Muscle layer of colon (tissue), 2 donors: Measurements from ENCODE around the gene IL20.

Source experiments
- H3K27ac ChIP-seq: one replicate; pipeline ENCODE4 v1.7.0; 2013; ENCODE audit warnings: low read depth, mild to moderate bottlenecking, low read length, moderate library complexity
- H3K27me3 ChIP-seq, 2 donors: one replicate each; pipeline ENCODE4 v1.7.0; 2013; ENCODE audit warnings: low read length in 2 of 2, mild to moderate bottlenecking in 2 of 2; ENCODE audit not compliant: insufficient read depth in 2 of 2, control insufficient read depth in 1 of 2
- H3K36me3 ChIP-seq: one replicate; pipeline ENCODE4 v1.7.0; 2013; ENCODE audit warnings: mild to moderate bottlenecking, low read length; ENCODE audit not compliant: insufficient read depth
- H3K4me1 ChIP-seq: one replicate; pipeline ENCODE4 v1.7.0; 2013; ENCODE audit warnings: mild to moderate bottlenecking, low read length; ENCODE audit not compliant: insufficient read depth
- H3K4me3 ChIP-seq, 2 donors: one replicate each; pipeline ENCODE4 v1.7.0; 2013; ENCODE audit warnings: low read length in 2 of 2, low read depth in 1 of 2, mild to moderate bottlenecking in 1 of 2, moderate library complexity in 1 of 2
- H3K9ac ChIP-seq: one replicate; pipeline ENCODE4 v1.7.0; 2013; ENCODE audit warnings: low read length
- H3K9me3 ChIP-seq: one replicate; pipeline ENCODE4 v1.7.0; 2013; ENCODE audit warnings: mild to moderate bottlenecking, low read length
- donor health status: abdominal sarcoma.
- donor health status: Adenocarcinoma of cecum.

IL20 gene

GRCh38 chr1:206916000-206916709 is 50.7 kb downstream of the IL20 start:
- Histone ChIP-seq H3K36me3 (no peaks in the 10 kb centered on the region), H3K9ac (no peak overlapping the region)

GRCh38 chr1:206918076-206918475 is 52.7 kb downstream of the IL20 start:
- H3K9ac ChIP-seq = no peak overlapping the region
- H3K4me1 ChIP-seq = no peaks in the 10 kb centered on the region
- H3K27me3 ChIP-seq = no peaks in the 10 kb centered on the region
- H3K27ac ChIP-seq = no peak overlapping the region
- H3K9me3 ChIP-seq = no peaks in the 10 kb centered on the region
- no peak overlapping the region for H3K4me3 ChIP-seq
- H3K36me3 ChIP-seq = no peaks in the 10 kb centered on the region

More at GRCh38 chr1:206916000-206916709, 50.7 kb downstream of the IL20 start:
- Histone ChIP-seq H3K4me3 (no peak overlapping the region), H3K9me3 (no peaks in the 10 kb centered on the region), H3K27me3 (no peaks in the 10 kb centered on the region), H3K4me1 (no peaks in the 10 kb centered on the region), H3K27ac (no peak overlapping the region)
